ENCODE measurements around the gene ZNF418.
"Not testable (repeated sequence)": the region's sequence is repeated elsewhere in the genome, so short reads cannot be mapped to it uniquely, and the experiment has no call there.

The ZNF418 gene

DNA sequence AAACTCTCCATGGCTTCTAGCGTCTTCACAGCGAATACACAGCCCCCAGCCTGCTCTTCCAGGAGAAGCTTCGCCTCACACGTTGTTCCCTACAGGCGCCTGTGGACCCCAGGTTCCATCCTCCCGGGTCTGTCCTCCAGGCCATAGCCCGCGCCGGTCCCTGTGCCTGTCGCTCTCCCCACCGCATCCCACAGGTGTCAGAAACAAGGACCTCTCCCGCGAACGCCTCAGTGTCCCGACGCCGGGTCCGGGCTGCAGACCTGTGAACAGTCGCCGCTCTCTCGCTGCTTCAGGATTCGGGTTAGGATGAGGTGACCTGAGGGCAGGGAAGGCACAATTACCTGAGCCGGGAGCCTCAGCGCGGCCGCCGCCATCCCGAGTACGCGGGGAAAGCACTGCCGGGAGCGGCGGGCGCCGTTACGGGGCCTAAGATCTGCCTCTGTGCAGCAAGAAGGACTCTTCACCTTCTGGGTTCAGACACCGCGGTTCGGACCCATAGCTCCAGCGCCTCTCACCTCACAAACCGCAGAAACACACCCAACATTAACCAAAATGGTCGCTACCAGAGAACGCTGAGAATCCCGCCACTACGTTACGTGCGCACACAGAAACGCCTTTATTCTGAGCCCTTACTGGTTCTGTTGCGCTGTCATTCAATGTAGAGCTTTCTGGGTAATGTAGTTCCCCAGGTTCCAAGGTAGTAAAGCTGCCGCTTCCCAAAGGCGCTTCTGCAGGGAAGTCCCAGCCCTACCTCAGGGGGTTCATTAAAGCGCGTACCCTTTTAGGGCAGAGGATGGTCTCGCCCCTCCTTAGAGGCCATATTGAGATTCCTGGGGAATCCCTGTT, at the start of gene ZNF418:
TSS of gene ZNF418 (minus strand) at position 583 of the 846 bp plus-strand sequence. CDS start 1,580 bp downstream, outside the sequence.
- ATAC-seq (peak; percentile 89), DNase-seq (peak; percentile 35)

DNA sequence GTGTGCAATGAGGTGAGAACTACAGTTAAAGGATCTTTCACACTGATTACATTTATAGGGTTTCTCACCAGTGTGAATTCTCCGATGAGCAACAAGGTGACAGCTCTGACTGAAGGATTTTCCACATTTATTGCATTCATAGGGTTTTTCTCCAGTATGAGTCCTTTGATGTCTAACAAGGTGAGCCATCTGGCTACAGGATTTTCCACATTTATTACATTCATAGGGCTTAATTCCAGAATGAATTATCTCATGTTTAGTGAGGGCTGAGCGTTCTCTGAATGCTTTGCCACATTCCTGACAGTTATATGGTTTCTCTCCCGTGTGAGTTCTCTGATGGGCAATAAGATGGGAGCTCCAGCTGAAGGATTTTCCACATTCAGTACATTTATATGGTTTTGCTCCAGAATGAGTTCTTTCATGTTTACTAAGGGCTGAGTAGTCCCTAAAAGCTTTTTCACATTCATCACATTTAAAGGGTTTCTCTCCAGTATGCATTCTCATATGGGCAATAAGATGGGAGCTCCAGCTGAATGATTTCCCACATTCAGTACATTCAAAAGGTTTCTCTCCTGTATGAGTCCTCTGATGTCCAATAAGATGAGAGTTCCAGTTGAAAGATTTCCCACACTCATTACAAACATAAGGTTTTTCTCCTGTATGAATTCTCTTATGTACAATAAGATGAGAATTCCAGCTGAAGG, 43.5 kb upstream of the ZNF418 start:
- ATAC-seq, result no peak
- DNase-seq, result no peak

DNA sequence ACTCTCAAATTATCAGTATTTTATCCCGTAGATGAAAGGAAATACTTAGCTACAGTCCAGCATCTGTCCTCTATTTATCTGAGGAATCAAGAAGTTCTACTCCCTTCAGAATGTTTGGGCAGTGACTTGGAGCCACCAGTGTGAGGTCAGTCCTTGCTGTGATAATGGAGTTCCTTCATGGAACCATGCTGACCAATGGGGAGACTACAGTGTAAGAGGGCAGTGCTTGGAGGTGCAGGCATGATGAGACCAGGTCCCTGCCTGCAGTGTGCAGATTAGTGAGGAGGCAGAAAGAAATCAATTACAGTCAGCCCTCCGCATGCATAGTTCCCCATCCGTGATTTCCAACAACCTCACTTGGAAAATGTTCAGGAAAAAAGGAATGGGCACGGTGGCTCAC, 39.2 kb upstream of the ZNF418 start, which contains the start of gene C19orf18:
TSS of gene C19orf18 (minus strand) at position 101 of the 400 bp plus-strand sequence. CDS start 102 bp downstream, outside the sequence.
- no peak for DNase-seq

DNA sequence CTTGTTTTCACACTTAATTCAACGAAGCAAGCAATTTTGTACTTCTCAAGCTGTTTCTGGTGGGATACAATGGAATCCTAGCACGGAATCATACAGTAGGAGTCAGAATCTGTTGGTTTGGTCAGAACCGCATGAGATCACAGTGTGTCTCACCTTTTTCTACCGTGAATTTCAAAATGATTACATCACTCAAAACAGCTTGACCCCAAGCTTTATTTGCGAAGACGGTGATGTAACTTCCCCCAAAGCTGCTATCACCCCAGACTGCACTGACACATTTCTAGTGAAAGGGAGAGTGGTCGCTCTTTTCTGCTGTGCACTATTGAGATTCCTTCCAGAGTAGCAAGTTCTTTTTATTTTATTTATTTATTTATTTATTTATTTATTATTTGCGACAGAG, 29.6 kb upstream of the ZNF418 start:
- DNase-seq, result no peak
- ATAC-seq, result no peak

More for the DNA sequence above, 39.2 kb upstream of the ZNF418 start, which contains the start of gene C19orf18:
- no peak for ATAC-seq

DNA sequence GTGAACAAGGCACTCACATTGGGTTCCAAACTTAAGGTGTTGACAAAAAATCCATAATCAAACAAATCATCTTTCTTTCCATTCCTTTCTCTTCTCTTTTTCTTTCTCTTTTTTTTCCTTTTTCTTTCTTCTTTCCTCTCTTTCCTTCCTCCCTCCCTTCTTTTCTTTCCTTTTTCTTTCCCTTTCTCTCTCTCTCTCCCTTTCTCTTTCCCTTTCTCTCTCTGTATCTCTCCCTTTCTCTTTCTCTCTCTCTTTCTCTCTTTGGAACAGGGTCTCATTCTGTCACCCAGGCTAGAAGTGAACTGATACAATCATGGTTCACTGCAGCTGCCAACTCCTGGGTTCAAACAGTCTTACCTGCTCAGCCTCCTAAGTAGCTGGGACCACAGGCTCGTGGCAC, 26.6 kb upstream of the ZNF418 start:
- ATAC-seq, result no peak

DNA sequence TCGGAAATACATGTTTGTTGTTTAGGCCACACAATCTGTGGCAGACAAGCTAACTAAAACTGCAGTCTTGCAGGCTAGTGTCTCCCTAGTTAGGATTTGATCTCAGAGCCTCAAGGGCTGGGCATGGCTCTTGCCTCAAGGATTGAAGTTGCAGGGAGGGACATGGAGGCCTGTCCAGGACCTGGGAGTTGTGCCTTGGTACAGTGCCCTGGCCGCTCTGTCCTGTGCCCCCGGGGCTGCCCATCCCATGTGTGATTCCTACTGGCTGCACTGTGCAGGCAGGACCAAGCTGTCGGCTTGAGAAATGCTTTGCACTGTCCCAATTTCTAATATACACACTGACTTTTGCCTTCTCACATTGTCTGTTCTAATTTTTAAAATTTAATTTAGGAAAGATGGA, 19.8 kb upstream of the ZNF418 start:
- no peak for DNase-seq
- no peak for ATAC-seq

More for the DNA sequence above, 26.6 kb upstream of the ZNF418 start:
- DNase-seq, result no peak

DNA sequence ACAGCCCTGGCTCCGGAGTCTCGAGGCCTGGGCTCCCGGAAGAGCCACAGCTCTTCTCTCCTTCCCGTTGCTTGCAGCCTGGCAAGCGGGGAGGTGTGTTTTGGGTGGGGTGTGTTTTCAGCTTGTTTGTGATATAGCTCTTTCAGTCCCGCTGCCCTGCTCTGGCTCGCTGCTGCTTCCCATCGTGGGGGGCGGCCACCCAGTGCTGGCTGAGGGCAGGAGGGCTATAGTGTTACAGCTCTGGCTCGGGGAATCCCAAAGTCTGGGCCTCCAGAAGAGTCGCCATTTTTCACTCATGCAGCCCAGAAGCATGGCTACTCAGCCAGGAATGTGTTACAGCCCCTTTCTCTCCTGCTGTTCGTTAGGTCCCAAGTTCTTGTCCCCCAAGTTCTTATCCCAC, 14.5 kb upstream of the ZNF418 start:
- ATAC-seq, result no peak
- no peak for DNase-seq

DNA sequence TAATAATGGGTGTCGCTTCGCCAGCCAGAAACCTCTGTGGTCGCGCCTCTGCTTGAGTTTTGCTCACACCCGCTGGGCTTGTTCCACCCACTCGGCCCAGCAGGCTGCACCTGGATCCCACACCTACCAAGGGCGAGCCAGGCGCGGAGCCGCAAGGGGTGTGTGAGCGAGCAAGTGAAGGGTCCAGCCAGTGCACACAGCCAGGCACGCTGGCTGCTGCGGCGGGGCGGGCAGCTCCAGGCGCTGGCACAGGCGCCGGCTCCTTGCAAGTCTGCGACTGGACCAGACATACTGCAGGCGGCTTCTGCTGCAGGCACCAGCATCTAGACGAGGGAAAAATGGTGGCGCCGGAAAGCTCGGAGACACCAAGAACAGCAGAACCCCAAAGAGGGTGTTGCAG, 14.1 kb upstream of the ZNF418 start:
- no peak for DNase-seq
- ATAC-seq, result no peak

DNA sequence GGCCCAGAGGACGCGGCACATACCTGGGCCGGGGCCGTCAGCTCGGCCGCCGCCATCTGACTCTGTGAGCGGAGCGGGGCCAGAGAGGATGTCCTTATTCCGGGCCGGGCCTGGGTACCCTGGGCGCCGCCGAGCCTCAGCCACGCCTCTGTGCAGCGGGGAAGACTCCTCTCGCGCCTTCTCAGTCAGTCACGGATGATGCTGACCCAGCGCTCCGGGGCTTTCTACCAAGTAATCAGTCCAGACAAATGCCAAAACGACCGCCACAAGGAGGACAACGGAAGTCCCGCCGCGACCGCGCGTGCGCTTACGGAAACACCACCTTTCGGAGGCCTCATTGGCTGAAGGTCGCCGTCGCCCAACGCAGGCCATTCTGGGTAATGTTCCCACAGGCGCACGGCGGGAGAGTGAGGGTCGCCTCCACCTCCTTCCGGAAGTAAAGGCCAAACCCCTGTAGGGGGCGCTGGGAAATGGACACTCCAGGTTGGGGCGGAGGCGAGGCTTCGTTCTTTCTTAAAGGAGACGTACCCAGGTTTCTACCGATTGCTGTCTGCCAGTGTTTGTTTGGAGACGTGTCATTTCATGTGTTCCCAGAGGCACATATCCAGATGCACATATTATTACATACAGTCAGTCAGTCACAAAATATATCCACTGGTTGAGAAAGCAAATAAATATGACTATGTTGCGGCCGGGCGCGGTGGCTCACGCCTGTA, 12.4 kb upstream of the ZNF418 start, which contains the start of gene ZNF256:
TSS of gene ZNF256 (minus strand) at position 288 of the 716 bp plus-strand sequence. CDS start at position 56, 232 bp downstream.
- DNase-seq, result peak; percentile 93
- peak; percentile 98 for ATAC-seq

DNA sequence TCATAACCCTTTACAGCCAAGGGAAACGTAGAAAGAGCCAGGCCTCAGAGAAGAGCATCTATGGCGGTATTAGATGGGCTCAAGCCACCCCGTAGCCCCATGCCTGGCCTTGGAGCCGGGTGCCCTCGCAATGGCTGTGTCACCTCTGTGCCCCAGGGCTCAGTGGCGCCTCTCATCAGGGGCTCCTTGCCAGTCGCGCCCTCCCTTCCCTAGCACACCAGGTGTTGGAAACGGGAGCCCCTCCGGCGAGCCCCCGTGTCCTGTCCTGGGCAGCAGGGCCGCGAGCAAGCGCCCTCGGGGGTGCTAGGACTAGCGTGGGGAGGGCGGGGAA, 11.9 kb upstream of the ZNF418 start:
- DNase-seq, result no peak
- peak; percentile 1 for ATAC-seq

DNA sequence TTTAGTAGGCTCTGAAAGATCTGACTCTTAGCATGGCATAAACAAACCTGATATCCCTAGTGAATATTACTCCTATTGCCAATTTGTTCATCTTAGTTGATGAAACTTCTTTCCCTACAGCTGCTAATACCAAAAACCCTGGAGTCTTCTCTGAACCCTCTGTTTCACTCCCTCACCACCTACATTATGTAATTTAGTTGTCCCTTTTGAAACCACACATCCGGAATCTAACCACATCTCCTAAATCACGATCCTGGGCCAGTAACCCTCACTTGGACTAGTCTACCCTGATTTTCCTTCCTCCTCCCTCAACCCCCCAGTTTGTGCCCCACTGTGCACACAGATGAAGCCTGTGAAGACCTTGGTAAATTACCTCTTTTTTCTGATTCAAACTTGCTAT, 11.1 kb upstream of the ZNF418 start:
- no peak for ATAC-seq
- no peak for DNase-seq

DNA sequence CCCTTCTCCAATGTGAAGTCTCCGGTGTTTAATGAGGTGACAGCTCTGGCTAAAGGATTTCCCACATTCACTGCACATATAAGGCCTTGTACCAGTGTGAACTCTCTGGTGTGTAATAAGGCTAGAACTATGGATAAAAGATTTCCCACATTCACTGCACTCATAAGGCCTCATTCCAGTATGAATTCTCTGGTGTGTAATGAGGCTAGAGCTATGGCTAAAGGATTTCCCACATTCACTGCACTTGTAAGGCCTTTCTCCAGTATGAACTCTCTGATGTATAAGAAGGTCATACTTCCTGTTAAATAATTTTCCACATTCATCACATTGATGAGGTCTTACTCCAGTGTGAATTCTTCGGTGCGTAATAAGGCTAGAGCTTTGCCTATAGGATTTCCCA, 6.4 kb upstream of the ZNF418 start:
- ATAC-seq, result no peak
- no peak for DNase-seq

DNA sequence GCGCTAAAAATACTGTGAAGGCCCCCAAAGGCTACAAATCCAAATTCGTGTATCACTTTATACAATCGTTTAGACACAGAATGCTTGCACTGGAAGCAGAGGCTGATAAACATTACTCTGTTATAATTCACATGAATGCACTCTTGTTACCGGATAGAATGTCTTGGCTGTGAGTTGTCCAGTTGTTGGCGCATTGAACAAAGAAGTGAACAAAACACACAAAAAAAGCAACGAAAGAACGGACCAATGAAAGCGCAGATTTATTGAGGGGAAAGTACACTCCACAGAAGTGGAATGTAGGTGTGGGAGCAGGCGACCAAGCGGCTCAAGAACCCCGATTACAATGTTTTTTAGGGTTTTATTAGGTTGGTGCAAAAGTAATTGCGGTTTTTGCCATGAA, 529 bp upstream of the ZNF418 start:
- no peak for DNase-seq
- no peak for ATAC-seq

DNA sequence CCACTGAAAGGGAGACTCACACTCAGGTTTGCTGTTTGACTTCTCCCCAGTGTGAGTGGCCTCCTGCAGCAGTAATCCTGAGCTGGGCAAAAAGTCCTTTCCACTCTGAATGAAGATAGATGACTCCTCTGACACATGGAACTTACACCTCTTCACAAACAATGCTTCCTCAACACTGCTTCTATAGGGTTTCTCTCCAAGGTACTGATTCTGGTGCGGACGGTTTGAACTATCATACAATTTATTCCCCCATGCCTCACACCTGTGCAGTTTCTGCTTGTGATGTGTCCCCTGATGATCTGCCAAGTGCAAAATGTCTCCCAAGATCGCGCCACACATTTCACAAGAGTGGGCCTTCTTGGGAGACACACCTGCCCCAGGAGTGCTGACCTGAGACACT, 7.6 kb downstream of the ZNF418 start:
- no peak for DNase-seq
- no peak for ATAC-seq

DNA sequence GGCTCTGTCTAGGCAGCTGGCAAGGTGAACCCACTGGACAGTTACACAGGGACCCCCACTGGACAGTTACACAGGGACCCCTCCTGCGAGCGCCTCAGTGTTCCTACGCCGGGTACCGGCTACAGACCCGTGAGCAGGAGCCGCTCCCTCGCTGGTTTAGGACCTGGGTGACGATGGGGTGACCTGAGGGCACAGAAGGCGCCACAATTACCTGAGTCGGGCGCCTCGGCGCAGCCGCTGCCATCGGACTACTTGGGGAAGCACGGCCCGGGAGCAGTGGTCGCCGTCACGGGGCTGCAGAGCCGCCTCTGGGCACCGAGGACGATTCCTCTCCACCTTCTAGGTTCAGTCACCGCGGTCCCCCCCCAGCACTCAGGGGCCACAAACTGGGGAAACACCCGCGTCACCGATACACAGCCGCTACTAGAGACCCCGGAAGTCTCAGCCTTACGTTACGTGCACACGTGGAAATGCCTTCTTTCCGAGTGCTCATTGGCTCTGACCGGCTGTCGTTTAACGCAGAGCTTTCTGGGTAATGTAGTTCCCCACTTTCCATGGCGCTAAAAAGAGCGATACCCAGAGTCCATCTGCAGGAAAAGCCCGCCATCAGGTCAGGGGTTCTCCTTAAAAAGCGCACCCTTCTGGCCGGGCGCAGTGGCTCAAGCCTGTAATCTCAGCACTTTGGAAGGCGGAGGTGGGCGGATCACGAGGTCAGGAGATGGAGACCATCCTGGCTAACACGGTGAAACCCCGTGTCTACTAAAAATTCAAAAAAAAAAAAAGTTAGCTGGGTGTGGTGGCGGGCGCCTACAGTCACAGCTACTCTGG, 18.8 kb downstream of the ZNF418 start, which contains the start of gene ZNF417:
TSS of gene ZNF417 (minus strand) at position 425 of the 828 bp plus-strand sequence. CDS start at position 244, 181 bp downstream.
- ATAC-seq, result peak; percentile 100

DNA sequence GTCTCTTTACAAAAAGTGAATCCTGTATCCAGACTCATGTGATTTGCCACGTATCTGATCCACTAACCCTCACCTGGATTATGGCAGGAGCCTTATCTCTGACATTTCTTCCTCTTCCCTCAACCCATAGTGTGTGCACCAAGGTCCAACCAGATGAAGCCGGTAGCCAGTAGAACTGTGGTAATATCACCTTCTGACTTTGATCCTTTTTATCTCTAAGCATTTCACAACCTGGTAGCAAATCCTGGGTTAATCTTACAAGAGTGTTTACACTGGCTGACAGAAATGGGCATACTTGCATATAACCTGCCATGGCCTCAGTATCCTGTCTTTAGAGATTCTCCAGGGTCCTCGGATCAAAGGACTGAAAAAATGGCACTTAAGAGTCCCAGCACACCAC, 20.7 kb downstream of the ZNF418 start:
- no peak for DNase-seq
- no peak for ATAC-seq

More for the DNA sequence above, 18.8 kb downstream of the ZNF418 start, which contains the start of gene ZNF417:
- peak; percentile 78 for DNase-seq

DNA sequence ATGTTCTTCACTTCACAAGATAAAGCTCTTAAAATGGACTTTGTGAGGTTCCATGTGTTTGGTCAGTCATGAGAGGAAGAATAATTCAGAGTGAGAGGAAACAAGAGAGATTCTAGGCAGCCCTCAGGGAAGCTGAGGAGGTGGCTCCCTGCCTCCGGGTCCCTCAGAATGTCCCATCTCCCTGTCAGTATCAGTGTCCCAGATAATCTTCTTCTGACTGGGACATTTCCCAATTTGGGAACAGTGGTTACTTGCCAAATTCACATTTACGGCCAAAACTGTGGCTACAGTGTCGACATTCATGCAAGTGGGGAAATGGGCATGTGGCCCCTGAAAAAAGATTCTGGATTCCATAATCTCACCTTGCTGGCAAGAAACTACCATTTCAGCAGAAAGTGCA, 27.8 kb downstream of the ZNF418 start:
- DNase-seq (no peak), ATAC-seq (no peak)

DNA sequence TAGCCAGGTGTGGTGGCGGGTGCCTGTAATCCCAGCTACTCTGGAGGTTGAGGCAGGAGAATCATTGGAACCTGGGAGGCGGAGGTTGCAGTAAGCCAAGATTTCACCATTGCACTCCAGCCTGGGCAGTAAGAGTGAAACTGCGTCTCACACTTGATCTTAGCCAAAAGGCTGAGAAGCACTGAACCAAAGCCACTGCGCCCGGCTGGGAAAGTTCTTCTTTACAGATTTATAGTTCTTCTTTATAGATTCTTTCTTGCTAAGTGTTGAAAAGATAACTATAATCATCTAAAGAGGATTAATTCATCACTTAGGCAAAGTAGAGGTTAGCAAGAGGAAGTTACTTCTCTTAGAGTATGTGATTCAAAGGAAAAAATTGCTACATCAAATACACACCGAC, 29.9 kb downstream of the ZNF418 start:
- ATAC-seq (no peak), DNase-seq (no peak)

DNA sequence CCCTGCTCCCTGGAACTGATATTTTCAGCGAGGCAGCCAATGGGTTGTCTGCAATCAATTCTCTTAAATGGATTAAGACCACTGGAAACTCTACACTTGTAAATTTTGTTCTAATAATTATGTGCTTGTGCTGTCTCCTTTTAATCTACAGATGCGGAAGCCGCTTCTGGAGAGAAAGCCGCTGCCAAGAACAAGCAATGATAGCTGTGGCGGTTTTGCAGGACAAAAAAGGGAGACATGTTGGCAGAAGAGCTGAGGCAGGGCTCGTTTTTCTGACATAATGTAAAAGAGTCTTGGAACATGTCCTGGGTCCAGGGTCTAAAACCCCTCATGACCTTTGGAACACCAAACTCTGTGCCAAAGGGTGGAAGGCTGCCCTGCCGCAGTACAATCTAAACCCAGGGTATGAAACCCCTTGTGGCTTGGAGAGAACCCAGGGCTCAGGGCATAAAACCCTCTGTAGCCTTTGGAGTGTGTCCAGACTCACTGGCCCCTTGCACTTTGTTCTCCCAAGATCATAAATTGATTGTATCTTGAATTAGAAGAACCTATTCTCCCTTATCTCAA, 31.5 kb downstream of the ZNF418 start:
- no peak for DNase-seq
- ATAC-seq, result no peak

DNA sequence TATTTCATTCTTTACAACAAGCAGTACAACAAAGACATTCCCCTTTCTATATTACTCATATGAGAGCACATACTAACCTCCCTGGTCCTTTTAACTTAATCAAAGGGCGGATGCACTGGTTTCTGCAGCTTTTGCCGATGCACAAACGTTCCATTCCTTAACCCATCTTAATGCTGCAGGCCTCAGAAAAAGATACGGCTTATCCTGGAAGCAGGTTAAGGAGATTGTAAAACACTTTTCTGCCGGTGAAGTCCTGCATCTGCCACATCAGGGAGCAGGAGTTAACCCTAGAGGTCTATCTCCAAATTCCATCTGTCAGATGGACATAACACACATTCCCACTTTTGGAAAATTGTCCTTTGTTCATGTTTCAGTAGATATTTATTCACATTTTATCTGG, 34.9 kb downstream of the ZNF418 start:
- DNase-seq (no peak), ATAC-seq (no peak)

DNA sequence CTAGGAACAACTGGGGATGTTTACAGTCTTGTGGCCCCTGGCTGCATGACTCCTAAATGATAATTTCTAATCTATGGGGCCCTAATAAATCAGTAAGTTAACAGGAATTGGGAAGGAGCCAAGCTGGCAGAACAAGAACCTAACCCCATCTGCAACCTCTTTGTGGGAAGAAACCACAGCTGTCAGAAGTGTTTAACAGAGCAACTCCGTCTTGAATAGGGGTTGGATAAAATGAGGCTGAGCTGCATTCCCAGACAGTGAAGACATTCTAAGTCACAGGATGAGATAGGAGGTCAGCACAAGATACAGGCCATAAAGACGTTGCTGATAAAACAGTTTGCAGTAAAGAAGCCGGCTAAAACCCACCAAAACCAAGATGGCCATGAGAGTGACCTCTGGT, 44.5 kb downstream of the ZNF418 start:
- not testable (repeated sequence) for ATAC-seq, DNase-seq

All from stimulated activated naive CD8-positive, alpha-beta T cell treated with anti-CD3 and anti-CD28 coated beads, Interleukin-15, Interleukin-2, amounts not matched to agents 100 U/mL and 50 U/mL, for 24 hours (primary cell).